ENCODE data around the gene IL17RE.
"Not testable (repeated sequence)": the region's sequence is repeated elsewhere in the genome, so short reads cannot be mapped to it uniquely, and the experiment has no call there.

Gene IL17RE

GRCh38 chr3:9902372-9903237 lies at the start of gene IL17RE:
Gene IL17RE, plus strand, starts transcription at chr3:9902848. Its CDS starts 85 bp downstream, at chr3:9902933.
- peaks cover 10 to 39% (median 32%) of the 10 kb centered on the region in 5 donors for H3K4me1 ChIP-seq (ENCODE audit: control insufficient read depth in 5 of 5, insufficient read depth in 5 of 5, low read length in 5 of 5)
- peaks cover 0 to 9% (median 7%) of the 10 kb centered on the region in 5 donors for H3K36me3 ChIP-seq (ENCODE audit: control insufficient read depth in 5 of 5, insufficient read depth in 5 of 5, low read length in 5 of 5)
- peak within 1 kb of the TSS; percentile 81 for H3K27ac ChIP-seq (ENCODE audit: low read depth, low read length)
- H3K27me3 ChIP-seq (ENCODE audit: control insufficient read depth in 5 of 5, insufficient read depth in 4 of 5, low read length in 5 of 5), result no peaks in the 10 kb centered on the region
- H3K4me3 ChIP-seq (ENCODE audit: low read depth in 1 of 5, low read length in 5 of 5), result peak within 1 kb of the TSS; percentile 63 to 81 (median 66)
- H3K9ac ChIP-seq (ENCODE audit: low read length in 5 of 5), result peak within 1 kb of the TSS; percentile 31 to 77 (median 70)
- H3K9me3 ChIP-seq (ENCODE audit: control insufficient read depth in 5 of 5, low read length in 5 of 5), result no peaks in the 10 kb centered on the region

GRCh38 chr3:9854291-9854940 lies 48.2 kb upstream of the IL17RE start:
- H3K36me3 ChIP-seq (ENCODE audit: control insufficient read depth in 5 of 5, insufficient read depth in 5 of 5, low read length in 5 of 5); H3K9ac ChIP-seq (ENCODE audit: low read length in 5 of 5); H3K27ac ChIP-seq (ENCODE audit: low read depth, low read length); H3K27me3 ChIP-seq (ENCODE audit: control insufficient read depth in 5 of 5, insufficient read depth in 4 of 5, low read length in 5 of 5); H3K4me3 ChIP-seq (ENCODE audit: low read depth in 1 of 5, low read length in 5 of 5); H3K9me3 ChIP-seq (ENCODE audit: control insufficient read depth in 5 of 5, low read length in 5 of 5): not testable (repeated sequence)
- peaks cover 0 to 18% (median 3%) of the 10 kb centered on the region in 5 donors for H3K4me1 ChIP-seq (ENCODE audit: control insufficient read depth in 5 of 5, insufficient read depth in 5 of 5, low read length in 5 of 5)

- no peaks in the 10 kb centered on the region for H3K27me3 ChIP-seq (ENCODE audit: control insufficient read depth in 5 of 5, insufficient read depth in 4 of 5, low read length in 5 of 5)
- H3K9ac ChIP-seq (ENCODE audit: low read length in 5 of 5), result no peak overlapping the region
- H3K9me3 ChIP-seq (ENCODE audit: control insufficient read depth in 5 of 5, low read length in 5 of 5), result no peaks in the 10 kb centered on the region
- H3K4me1 ChIP-seq (ENCODE audit: control insufficient read depth in 5 of 5, insufficient read depth in 5 of 5, low read length in 5 of 5), result peaks cover 0 to 18% (median 3%) of the 10 kb centered on the region in 5 donors
- no peaks in the 10 kb centered on the region for H3K36me3 ChIP-seq (ENCODE audit: control insufficient read depth in 5 of 5, insufficient read depth in 5 of 5, low read length in 5 of 5)
- no peak overlapping the region for H3K27ac ChIP-seq (ENCODE audit: low read depth, low read length)
- no peak overlapping the region for H3K4me3 ChIP-seq (ENCODE audit: low read depth in 1 of 5, low read length in 5 of 5)
Observed at GRCh38 chr3:9855594-9855993, 47.1 kb upstream of the IL17RE start.

GRCh38 chr3:9859530-9860025 lies 43.1 kb upstream of the IL17RE start:
- Histone ChIP-seq H3K9me3 (ENCODE audit: control insufficient read depth in 5 of 5, low read length in 5 of 5) (no peaks in the 10 kb centered on the region), H3K4me1 (ENCODE audit: control insufficient read depth in 5 of 5, insufficient read depth in 5 of 5, low read length in 5 of 5) (peaks cover 0 to 44% (median 38%) of the 10 kb centered on the region in 5 donors), H3K9ac (ENCODE audit: low read length in 5 of 5) (no peak overlapping the region), H3K27me3 (ENCODE audit: control insufficient read depth in 5 of 5, insufficient read depth in 4 of 5, low read length in 5 of 5) (no peaks in the 10 kb centered on the region), H3K27ac (ENCODE audit: low read depth, low read length) (no peak overlapping the region), H3K36me3 (ENCODE audit: control insufficient read depth in 5 of 5, insufficient read depth in 5 of 5, low read length in 5 of 5) (no peaks in the 10 kb centered on the region), H3K4me3 (ENCODE audit: low read depth in 1 of 5, low read length in 5 of 5) (no peak overlapping the region)

GRCh38 chr3:9861201-9861600 lies 41.4 kb upstream of the IL17RE start:
- Histone ChIP-seq H3K9ac (ENCODE audit: low read length in 5 of 5) (no peak overlapping the region), H3K4me1 (ENCODE audit: control insufficient read depth in 5 of 5, insufficient read depth in 5 of 5, low read length in 5 of 5) (peaks cover 0 to 60% (median 46%) of the 10 kb centered on the region in 5 donors), H3K36me3 (ENCODE audit: control insufficient read depth in 5 of 5, insufficient read depth in 5 of 5, low read length in 5 of 5) (no peaks in the 10 kb centered on the region), H3K4me3 (ENCODE audit: low read depth in 1 of 5, low read length in 5 of 5) (no peak overlapping the region), H3K9me3 (ENCODE audit: control insufficient read depth in 5 of 5, low read length in 5 of 5) (no peaks in the 10 kb centered on the region), H3K27ac (ENCODE audit: low read depth, low read length) (peak overlapping the region; percentile 80), H3K27me3 (ENCODE audit: control insufficient read depth in 5 of 5, insufficient read depth in 4 of 5, low read length in 5 of 5) (no peaks in the 10 kb centered on the region)

GRCh38 chr3:9861626-9862130 lies 41.0 kb upstream of the IL17RE start:
- Histone ChIP-seq H3K27me3 (ENCODE audit: control insufficient read depth in 5 of 5, insufficient read depth in 4 of 5, low read length in 5 of 5) (no peaks in the 10 kb centered on the region), H3K4me3 (ENCODE audit: low read depth in 1 of 5, low read length in 5 of 5) (no peak overlapping the region), H3K9me3 (ENCODE audit: control insufficient read depth in 5 of 5, low read length in 5 of 5) (no peaks in the 10 kb centered on the region), H3K4me1 (ENCODE audit: control insufficient read depth in 5 of 5, insufficient read depth in 5 of 5, low read length in 5 of 5) (peaks cover 0 to 65% (median 50%) of the 10 kb centered on the region in 5 donors), H3K36me3 (ENCODE audit: control insufficient read depth in 5 of 5, insufficient read depth in 5 of 5, low read length in 5 of 5) (peaks cover 0 to 1% (median 0%) of the 10 kb centered on the region in 5 donors), H3K9ac (ENCODE audit: low read length in 5 of 5) (no peak overlapping the region), H3K27ac (ENCODE audit: low read depth, low read length) (peak overlapping the region; percentile 80)

- Histone ChIP-seq H3K27ac (ENCODE audit: low read depth, low read length) (peak overlapping the region; percentile 80), H3K27me3 (ENCODE audit: control insufficient read depth in 5 of 5, insufficient read depth in 4 of 5, low read length in 5 of 5) (no peaks in the 10 kb centered on the region), H3K4me3 (ENCODE audit: low read depth in 1 of 5, low read length in 5 of 5) (peak overlapping the region in 4 of 5 donors; percentile 32 to 60 (median 46)), H3K9ac (ENCODE audit: low read length in 5 of 5) (peak overlapping the region in 4 of 5 donors; percentile 20 to 62 (median 57)), H3K4me1 (ENCODE audit: control insufficient read depth in 5 of 5, insufficient read depth in 5 of 5, low read length in 5 of 5) (peaks cover 0 to 74% (median 56%) of the 10 kb centered on the region in 5 donors), H3K9me3 (ENCODE audit: control insufficient read depth in 5 of 5, low read length in 5 of 5) (no peaks in the 10 kb centered on the region), H3K36me3 (ENCODE audit: control insufficient read depth in 5 of 5, insufficient read depth in 5 of 5, low read length in 5 of 5) (peaks cover 0 to 8% (median 2%) of the 10 kb centered on the region in 5 donors)
Observed at GRCh38 chr3:9862391-9863057, 40.1 kb upstream of the IL17RE start.

GRCh38 chr3:9863058-9863772 lies 39.4 kb upstream of the IL17RE start:
- no peaks in the 10 kb centered on the region for H3K27me3 ChIP-seq (ENCODE audit: control insufficient read depth in 5 of 5, insufficient read depth in 4 of 5, low read length in 5 of 5)
- H3K36me3 ChIP-seq (ENCODE audit: control insufficient read depth in 5 of 5, insufficient read depth in 5 of 5, low read length in 5 of 5), result peaks cover 0 to 10% (median 3%) of the 10 kb centered on the region in 5 donors
- peak overlapping the region; percentile 80 for H3K27ac ChIP-seq (ENCODE audit: low read depth, low read length)
- peaks cover 0 to 71% (median 53%) of the 10 kb centered on the region in 5 donors for H3K4me1 ChIP-seq (ENCODE audit: control insufficient read depth in 5 of 5, insufficient read depth in 5 of 5, low read length in 5 of 5)
- H3K9me3 ChIP-seq (ENCODE audit: control insufficient read depth in 5 of 5, low read length in 5 of 5), result no peaks in the 10 kb centered on the region
- peak overlapping the region in 3 of 5 donors; percentile 56 to 62 (median 58) for H3K9ac ChIP-seq (ENCODE audit: low read length in 5 of 5)
- peak overlapping the region in 3 of 5 donors; percentile 32 to 60 (median 51) for H3K4me3 ChIP-seq (ENCODE audit: low read depth in 1 of 5, low read length in 5 of 5)
